Measurements from ENCODE around the gene PLB1. TPM values are rescaled to one million over a fixed set of nuclear protein-coding genes. Genes with fewer than 3 reads are reported as not detected.

The PLB1 gene
- total RNA-seq, 1 donor from 2014 or later: 1.9 TPM

DNA sequence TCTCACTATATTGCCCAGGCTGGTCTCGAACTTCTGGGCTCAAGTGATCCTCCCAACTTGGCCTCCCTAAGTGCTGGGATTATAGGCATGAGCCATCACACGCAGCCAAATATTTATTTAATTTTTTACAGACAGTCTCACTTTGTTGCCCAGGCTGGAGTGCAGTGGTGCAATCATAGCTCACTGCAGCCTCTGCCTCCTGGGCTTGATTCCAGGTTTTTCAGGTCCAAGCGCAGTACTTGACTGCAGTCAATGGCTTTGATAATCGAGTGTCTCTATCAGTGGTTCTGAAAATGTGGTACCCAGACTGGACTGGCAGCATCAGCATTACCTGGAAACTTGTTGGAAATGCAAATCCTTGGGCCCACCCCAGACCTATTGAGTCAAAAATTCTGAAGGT is 63.1 kb downstream of the PLB1 start:
- DNase-seq (ENCODE audit: low spot score): no peak

DNA sequence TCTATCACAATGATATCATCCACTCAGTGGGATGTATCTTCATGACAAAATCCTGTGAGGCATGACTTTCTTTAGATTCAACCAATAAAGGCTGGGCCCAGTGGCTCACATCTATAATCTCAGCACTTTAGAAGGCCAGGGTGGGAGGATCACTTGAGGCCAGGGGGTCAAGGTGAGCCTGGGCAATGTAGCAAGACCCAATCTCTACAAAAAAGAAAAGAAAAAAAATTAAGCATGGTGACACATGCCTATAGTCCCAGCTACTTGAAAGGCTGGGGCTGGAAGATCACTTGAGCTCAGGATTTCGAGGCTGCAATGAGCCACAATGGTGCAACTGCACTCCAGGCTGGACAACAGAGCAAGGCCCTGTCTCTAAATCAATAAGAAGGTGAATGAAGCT is 68.0 kb downstream of the PLB1 start:
- DNase-seq (ENCODE audit: low spot score): no peak

GRCh38 chr2:28564346-28564745 is 68.5 kb downstream of the PLB1 start:
- DNase-seq (ENCODE audit: low spot score): no peak

- no peak for DNase-seq (ENCODE audit: low spot score)
Measured at GRCh38 chr2:28565033-28565432, 69.2 kb downstream of the PLB1 start.

- DNase-seq (ENCODE audit: low spot score): peak; percentile 71
Measured at GRCh38 chr2:28565720-28566295, 69.9 kb downstream of the PLB1 start.

DNA sequence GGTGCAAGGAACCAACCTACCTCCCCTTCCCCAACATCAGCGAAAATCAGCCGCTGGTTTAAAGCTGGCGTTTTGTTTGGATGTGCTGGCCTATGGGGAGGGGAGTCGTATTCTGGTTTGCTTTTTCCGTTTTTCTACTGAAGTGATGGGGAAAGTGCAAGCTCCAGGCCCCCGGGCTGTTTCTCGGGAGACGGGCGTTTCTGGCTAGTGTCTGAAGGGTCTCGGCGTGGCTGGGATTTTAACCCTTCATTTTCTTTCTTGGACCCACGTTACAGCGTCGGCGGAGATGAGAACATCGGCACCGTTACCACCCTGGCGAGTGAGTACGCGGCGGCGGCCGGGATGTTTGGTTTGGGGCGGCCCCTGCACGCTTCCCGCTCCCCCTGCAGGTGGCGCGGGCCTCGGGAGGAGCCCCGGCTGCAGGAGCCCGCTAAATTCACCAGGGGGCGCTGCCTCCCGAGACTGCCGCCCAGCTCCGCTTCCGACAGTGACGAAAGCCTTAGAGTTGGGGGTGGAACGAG is 70.7 kb downstream of the PLB1 start:
- peak; percentile 87 for DNase-seq (ENCODE audit: low spot score)

DNA sequence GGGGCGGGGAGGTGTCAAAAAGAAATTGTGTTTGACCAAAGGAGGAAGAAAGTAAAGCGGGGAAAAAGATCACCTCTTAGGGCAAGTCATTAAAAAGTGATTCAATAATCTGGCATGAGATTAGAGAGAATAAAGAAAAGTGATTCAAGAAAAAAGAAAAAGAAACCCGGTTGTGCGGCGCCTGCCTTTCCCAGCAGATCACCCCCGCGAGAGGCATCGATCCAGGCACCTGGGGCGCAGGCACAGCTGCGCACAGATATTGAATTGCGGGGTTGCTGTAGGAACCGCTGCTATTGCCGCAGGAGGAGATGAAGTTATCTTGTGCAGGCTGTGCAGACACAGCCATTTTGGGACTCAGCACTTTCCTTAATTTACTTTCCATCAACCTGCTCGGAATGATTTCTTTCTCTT is 71.2 kb downstream of the PLB1 start:
- no peak for DNase-seq (ENCODE audit: low spot score)

DNA sequence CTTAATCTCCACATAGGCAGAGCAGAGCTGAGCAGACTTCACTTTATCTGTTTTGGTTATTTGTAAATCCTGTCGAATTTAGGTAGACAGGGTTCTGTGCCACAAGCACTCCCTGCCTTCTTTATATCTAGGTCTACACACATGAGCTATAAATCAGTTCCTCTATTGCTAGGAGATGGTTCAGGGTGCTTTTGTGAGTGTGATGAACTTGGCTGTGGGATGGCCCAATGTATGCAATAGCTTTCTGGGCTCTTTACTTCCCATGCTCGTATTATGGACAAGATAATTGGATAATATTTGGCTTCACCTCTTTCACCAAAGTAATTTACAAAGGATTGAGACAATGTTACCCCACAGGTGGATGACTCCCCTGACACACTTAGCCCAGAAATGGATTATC is 72.2 kb downstream of the PLB1 start:
- DNase-seq (ENCODE audit: low spot score): no peak

- DNase-seq (ENCODE audit: low spot score): no peak
Measured at GRCh38 chr2:28568533-28568932, 72.7 kb downstream of the PLB1 start.

DNA sequence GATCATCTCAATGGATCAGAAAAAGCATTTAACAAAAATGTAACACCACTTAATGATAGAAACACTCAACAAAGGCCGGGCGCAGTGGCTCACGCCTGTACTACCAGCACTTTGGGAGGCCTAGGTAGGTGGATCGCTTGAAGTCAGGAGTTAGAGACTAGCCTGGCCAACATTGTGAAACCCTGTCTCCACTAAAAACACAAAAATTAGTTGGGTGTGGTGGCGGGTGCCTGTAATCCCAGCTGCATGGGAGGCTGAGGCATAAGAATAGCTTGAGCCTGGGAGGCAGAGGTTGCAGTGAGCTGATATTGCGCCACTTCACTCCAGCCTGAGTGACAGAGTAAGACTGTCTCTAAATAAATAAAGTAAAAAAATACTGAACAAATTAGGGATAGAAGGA is 74.6 kb downstream of the PLB1 start:
- no peak for DNase-seq (ENCODE audit: low spot score)

- DNase-seq (ENCODE audit: low spot score): no peak
Measured at GRCh38 chr2:28576714-28577113, 80.9 kb downstream of the PLB1 start.

GRCh38 chr2:28577791-28578680 is 82.2 kb downstream of the PLB1 start:
- DNase-seq (ENCODE audit: low spot score): no peak

DNA sequence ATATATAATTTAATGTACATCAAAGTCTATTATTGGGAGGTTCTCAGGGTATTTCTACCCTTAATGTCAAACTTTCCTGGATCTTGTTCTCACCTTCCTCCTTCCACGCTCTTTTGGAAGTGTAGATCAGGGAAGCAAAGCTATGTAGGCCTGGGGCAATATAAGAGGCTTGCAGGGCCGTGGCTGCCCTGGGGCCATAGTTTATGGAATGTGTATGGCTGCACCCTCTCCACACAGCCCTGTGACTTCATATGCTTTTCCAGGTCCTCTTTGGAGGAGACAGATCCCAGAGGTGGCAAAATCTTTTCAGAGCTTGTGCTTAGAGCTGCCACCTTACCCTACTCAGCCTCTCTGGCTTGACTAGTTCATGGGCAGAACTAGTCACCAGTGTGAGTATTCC is 82.9 kb downstream of the PLB1 start:
- DNase-seq (ENCODE audit: low spot score): no peak

GRCh38 chr2:28579606-28580005 is 83.7 kb downstream of the PLB1 start:
- no peak for DNase-seq (ENCODE audit: low spot score)

DNA sequence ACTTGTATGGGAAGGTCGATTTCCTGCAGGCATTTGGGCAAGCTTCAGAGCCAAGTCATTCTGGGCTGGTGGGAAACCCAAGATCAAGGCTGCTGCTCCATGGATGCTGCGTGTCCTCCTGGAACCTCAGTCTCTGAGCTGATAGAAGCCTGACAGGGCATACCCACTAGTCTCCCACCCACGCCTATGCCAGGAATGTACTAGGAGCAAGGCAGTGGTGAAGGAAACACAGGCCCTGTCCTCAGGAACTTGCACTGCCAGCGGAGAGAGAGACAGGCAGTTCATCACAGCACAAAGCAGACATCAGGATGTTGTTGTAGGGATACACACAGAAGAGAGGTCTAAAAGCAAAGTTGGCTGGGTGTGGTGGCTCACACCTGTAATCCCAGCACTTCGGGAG is 84.2 kb downstream of the PLB1 start:
- no peak for DNase-seq (ENCODE audit: low spot score)

GRCh38 chr2:28581312-28581711 is 85.5 kb downstream of the PLB1 start:
- DNase-seq (ENCODE audit: low spot score): no peak

DNA sequence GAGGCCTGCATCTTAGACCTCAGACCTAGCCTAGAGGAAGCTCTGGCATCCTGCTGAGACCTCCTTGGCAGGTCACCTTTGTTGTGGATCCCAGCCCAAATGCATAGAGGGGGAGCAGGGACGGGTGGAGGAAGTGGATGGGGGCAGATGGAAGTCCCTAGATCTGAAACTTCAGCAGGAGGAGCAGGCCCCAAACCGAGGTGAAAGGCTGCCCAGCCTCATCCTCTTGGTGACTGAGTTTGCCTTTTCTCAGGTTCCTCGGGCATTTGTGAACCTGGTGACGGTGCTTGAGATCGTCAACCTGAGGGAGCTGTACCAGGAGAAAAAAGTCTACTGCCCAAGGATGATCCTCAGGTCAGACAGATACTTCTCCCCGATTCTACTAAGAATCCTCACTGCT is 86.3 kb downstream of the PLB1 start:
- no peak for DNase-seq (ENCODE audit: low spot score)

DNA sequence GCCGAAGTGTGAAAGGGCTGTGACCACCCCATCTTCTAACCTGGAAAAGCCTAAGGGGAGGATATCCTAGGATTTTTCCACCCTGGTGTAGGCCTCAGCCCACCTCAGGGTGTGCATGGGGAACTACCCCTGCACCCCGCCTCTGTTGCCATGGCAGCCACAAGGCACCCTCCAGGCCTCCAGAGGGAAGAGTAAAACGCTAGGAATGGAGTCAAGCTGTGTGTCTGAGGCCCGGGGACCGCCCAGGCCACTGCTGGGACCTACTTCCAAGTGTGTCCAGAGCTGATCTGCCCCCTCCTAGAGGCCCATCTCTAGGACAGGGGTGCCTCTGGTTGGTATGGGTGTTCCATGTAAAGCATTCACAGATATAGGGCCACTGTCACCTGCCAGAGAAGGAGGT is 86.7 kb downstream of the PLB1 start:
- no peak for DNase-seq (ENCODE audit: low spot score)

DNA sequence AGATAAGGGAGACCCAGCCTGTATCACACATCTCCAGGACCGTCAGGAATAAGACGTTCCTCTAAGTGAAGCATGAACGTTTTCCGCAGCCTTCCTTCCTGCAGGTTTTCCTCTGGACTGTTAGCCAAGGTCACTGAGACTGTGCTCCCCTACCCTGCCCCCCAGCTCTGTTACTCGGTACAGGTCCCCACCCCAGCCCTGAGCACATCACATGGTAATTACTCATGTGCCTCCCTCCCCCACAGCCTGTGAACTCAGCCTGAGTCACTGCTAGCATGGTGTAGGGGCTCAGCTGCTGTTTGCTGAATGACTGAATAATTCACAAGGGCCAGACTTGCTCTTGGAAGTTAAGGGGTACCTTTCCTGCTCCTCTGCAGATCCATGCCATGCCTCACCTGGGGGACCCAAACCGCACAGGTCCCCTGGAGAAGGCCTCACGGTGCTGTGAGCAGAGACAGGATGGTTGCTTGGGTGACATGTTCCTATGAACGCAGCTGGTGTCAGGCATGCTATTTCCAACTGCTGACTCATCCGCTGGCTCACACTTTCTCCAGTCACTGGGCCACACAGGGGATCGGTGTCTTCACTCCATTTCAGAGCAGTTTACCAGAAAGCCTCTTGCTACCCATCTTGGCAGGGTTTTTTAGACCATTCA is 88.2 kb downstream of the PLB1 start:
- peak; percentile 75 for DNase-seq (ENCODE audit: low spot score)

DNA sequence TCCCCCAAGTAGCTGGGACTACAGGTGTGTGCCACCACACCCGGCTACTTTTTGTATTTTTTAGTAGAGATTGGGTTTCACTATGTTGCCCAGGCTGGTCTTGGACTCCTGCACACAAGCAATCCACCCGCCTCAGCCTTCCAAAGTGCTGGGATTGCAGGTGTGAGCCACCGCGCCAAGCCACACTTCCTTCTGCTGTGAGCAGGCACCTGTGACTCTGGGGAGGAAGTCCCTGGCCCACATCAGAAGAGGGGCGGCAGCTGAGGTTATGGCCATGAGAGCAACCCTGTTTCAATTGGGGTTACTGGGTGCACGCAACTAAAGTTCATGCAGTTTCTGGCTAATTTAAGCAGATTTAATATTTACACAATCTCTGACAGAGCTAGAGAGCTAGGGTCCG is 91.0 kb downstream of the PLB1 start:
- no peak for DNase-seq (ENCODE audit: low spot score)

- no peak for DNase-seq (ENCODE audit: low spot score)
Measured at GRCh38 chr2:28587526-28588291, 91.8 kb downstream of the PLB1 start.

- DNase-seq (ENCODE audit: low spot score): no peak
Measured at GRCh38 chr2:28588292-28588670, 92.4 kb downstream of the PLB1 start.
